GM08714 (cell line): ENCODE data around the gene RHOC.
"Not testable (repeated sequence)": the region's sequence is repeated elsewhere in the genome, so short reads cannot be mapped to it uniquely, and the experiment has no call there.

ENCODE experiments used
- H3K4me3 ChIP-seq: fragments of 200-500 bp; sonication (Bioruptor generic); 2 replicates; pipeline ENCODE4 v1.5.1; 2014; ENCODE audit warnings: mild to moderate bottlenecking, low read length, inconsistent platforms
- ZNF274 ChIP-seq: IDR thresholded peaks from 2 replicates; pipeline ENCODE4 v1.6.1; 2012; ENCODE audit warnings: mild to moderate bottlenecking, low read depth, low read length

Gene RHOC

GRCh38 chr1:112722601-112723510 is 15.9 kb upstream of the RHOC start:
- no peak overlapping the region for H3K4me3 ChIP-seq
- no peak for TF ChIP-seq ZNF274

- no peak overlapping the region for H3K4me3 ChIP-seq
- no peak for TF ChIP-seq ZNF274
Observed at GRCh38 chr1:112721966-112722524, 15.1 kb upstream of the RHOC start.

GRCh38 chr1:112721294-112721693 is 14.4 kb upstream of the RHOC start:
- H3K4me3 ChIP-seq, result not testable (repeated sequence)

- H3K4me3 ChIP-seq, result no peak overlapping the region
- no peak for TF ChIP-seq ZNF274
Observed at GRCh38 chr1:112720800-112721199, 13.9 kb upstream of the RHOC start.

GRCh38 chr1:112719706-112720105 is 12.8 kb upstream of the RHOC start:
- no peak overlapping the region for H3K4me3 ChIP-seq
- TF ChIP-seq ZNF274, result no peak

GRCh38 chr1:112718691-112719418 is 11.9 kb upstream of the RHOC start:
- H3K4me3 ChIP-seq, result no peak overlapping the region
- TF ChIP-seq ZNF274, result no peak

- no peak overlapping the region for H3K4me3 ChIP-seq
- TF ChIP-seq ZNF274, result no peak
Observed at GRCh38 chr1:112717263-112717873, 10.4 kb upstream of the RHOC start.

- H3K4me3 ChIP-seq, result peak overlapping the region; percentile 70; the same call in 1 of the 2 replicates
- TF ChIP-seq ZNF274, result no peak
Observed at GRCh38 chr1:112716133-112716720, 9.3 kb upstream of the RHOC start.

GRCh38 chr1:112715264-112716053 is 8.5 kb upstream of the RHOC start, which contains the start of gene PPM1J:
Gene PPM1J, minus strand, starts transcription at chr1:112715332. Its CDS starts 31 bp downstream, at chr1:112715301.
- no peak for TF ChIP-seq ZNF274
- peak within 1 kb of the TSS; percentile 70; the same call in 1 of the 2 replicates for H3K4me3 ChIP-seq

GRCh38 chr1:112714313-112715263 is 7.7 kb upstream of the RHOC start:
- peak overlapping the region; percentile 59; the same call in 1 of the 2 replicates for H3K4me3 ChIP-seq
- TF ChIP-seq ZNF274, result no peak

GRCh38 chr1:112713466-112714312 is 6.8 kb upstream of the RHOC start:
- no peak for TF ChIP-seq ZNF274
- H3K4me3 ChIP-seq, result peak overlapping the region; percentile 59; the same call in 1 of the 2 replicates
